B cell (primary cell): ENCODE data around the gene ADRB1. TPM values are rescaled to one million over a fixed set of nuclear protein-coding genes. Genes with fewer than 3 reads are reported as not detected.

Experiments used
- ATAC-seq: fragments of 200-7000 bp; cut with Tn5 transposase; one replicate; pipeline ENCODE4 v1.10.0; 2021; ENCODE audit warnings: low read depth, mild to moderate bottlenecking, moderate number of reproducible peaks, moderate library complexity
- CTCF ChIA-PET: fragments of 350-600 bp; sonication (Branson Sonifier 250); formaldehyde crosslinking; loops from one replicate; lab custom pipeline; 2021; ENCODE audit warnings: antibody characterized with exemption, inconsistent platforms; lab: Charles Lee
- POLR2A ChIA-PET: fragments of 350-600 bp; sonication (Branson Sonifier 250); formaldehyde crosslinking; loops from one replicate; lab custom pipeline; 2021; ENCODE audit warnings: antibody characterized with exemption; lab: Charles Lee
- DNase-seq: peaks from one replicate; pipeline ENCODE4 v3.0.0; 2013
- H2AFZ ChIP-seq: 2 replicates; pipeline ENCODE4 v1.6.1; 2012; ENCODE audit warnings: mild to moderate bottlenecking, low read depth, low read length; ENCODE audit not compliant: insufficient read depth, poor library complexity, severe bottlenecking
- H3K27ac ChIP-seq, 2 donors: 1 replicate in 1 of 2; 2 replicates in 1 of 2; pipeline ENCODE4 v1.5.1; 2012 to 2013; ENCODE audit warnings: low read length in 2 of 2, mild to moderate bottlenecking in 2 of 2, moderate library complexity in 1 of 2
- H3K27me3 ChIP-seq, 4 experiments: fragments of 200-600 bp in 1 of 4; sonication (generic) in 1 of 4; replicated peaks in 1 of 4; 1 replicate in 2 of 4; 2 replicates in 2 of 4; pipeline versions ENCODE4 v1.6.1 to v1.7.0; 2013 to 2016; ENCODE audit warnings: low read length in 3 of 4, mild to moderate bottlenecking in 2 of 4, mixed read lengths in 1 of 4, moderate library complexity in 1 of 4; ENCODE audit not compliant: insufficient read depth in 4 of 4, control insufficient read depth in 3 of 4; ENCODE audit errors: control extremely low read depth in 1 of 4
- H3K36me3 ChIP-seq, 2 experiments: replicated peaks in 1 of 2; 1 replicate in 1 of 2; 2 replicates in 1 of 2; pipeline versions ENCODE4 v1.6.1 to v1.7.1; 2013; ENCODE audit warnings: low read length in 1 of 2; ENCODE audit not compliant: insufficient read depth in 2 of 2, control insufficient read depth in 1 of 2; ENCODE audit errors: control extremely low read depth in 1 of 2, extremely low read depth in 1 of 2
- H3K4me1 ChIP-seq, 2 donors: fragments of 200-600 bp in 1 of 2; sonication (generic) in 1 of 2; 1 replicate in 1 of 2; 2 replicates in 1 of 2; pipeline versions ENCODE4 v1.5.1 to v1.6.1; 2013 to 2017; ENCODE audit warnings: low read length in 2 of 2; ENCODE audit not compliant: control insufficient read depth in 2 of 2, insufficient read depth in 2 of 2
- H3K4me2 ChIP-seq: replicated peaks from 2 replicates; pipeline ENCODE3; 2012; ENCODE audit warnings: mild to moderate bottlenecking, low read depth, low read length; ENCODE audit not compliant: poor library complexity, severe bottlenecking
- H3K4me3 ChIP-seq, 5 experiments: fragments of 200-600 bp in 1 of 5; sonication (generic) in 1 of 5; 1 replicate in 3 of 5; 2 replicates in 2 of 5; pipeline versions ENCODE4 v1.5.1 to v1.7.0; 2011 to 2016; ENCODE audit warnings: low read length in 4 of 5, mild to moderate bottlenecking in 4 of 5, low read depth in 2 of 5, control low read depth in 1 of 5, moderate library complexity in 1 of 5; ENCODE audit not compliant: insufficient read depth in 1 of 5; ENCODE audit errors: control extremely low read depth in 1 of 5, extremely low read depth in 1 of 5
- H3K79me2 ChIP-seq: fragments of 200-600 bp; sonication (generic); one replicate; pipeline ENCODE4 v1.6.0; 2016; ENCODE audit warnings: low read length; ENCODE audit not compliant: control insufficient read depth, insufficient read depth
- H3K9ac ChIP-seq: fragments of 200-600 bp; sonication (generic); 2 replicates; pipeline ENCODE4 v1.6.1; 2017; ENCODE audit warnings: mild to moderate bottlenecking, low read length, moderate library complexity
- H3K9me3 ChIP-seq, 3 donors: one replicate each; pipeline versions ENCODE4 v1.6.1 to v1.7.1; 2013; ENCODE audit warnings: low read length in 2 of 3; ENCODE audit not compliant: control insufficient read depth in 2 of 3, insufficient read depth in 1 of 3; ENCODE audit errors: control extremely low read depth in 1 of 3
- H4K20me1 ChIP-seq: 2 replicates; pipeline ENCODE4 v1.6.0; 2012; ENCODE audit warnings: mild to moderate bottlenecking, low read length; ENCODE audit not compliant: insufficient read depth, control insufficient read depth, poor library complexity, severe bottlenecking
- H3K27ac Mint-ChIP-seq: one replicate; pipeline ENCODE4 v1.8.0; 2021; ENCODE audit warnings: mixed read lengths
- H3K27me3 Mint-ChIP-seq: one replicate; pipeline ENCODE4 v1.8.0; 2021; ENCODE audit warnings: mixed read lengths
- H3K4me1 Mint-ChIP-seq: one replicate; pipeline ENCODE4 v1.8.0; 2021; ENCODE audit warnings: mixed read lengths
- H3K4me3 Mint-ChIP-seq: one replicate; pipeline ENCODE4 v1.8.0; 2021; ENCODE audit warnings: mixed read lengths
- H3K9me3 Mint-ChIP-seq: one replicate; pipeline ENCODE4 v1.8.0; 2022; ENCODE audit warnings: mixed read lengths; ENCODE audit not compliant: insufficient read depth
- EZH2 ChIP-seq: IDR thresholded peaks from 2 replicates; pipeline ENCODE4 v1.6.1; 2012; ENCODE audit warnings: borderline replicate concordance, low read depth, mild to moderate bottlenecking, moderate library complexity, low read length; ENCODE audit not compliant: insufficient read depth, poor library complexity, severe bottlenecking
- WGBS: methylation state at CpG from one replicate; pipeline ENCODE4 v1.1.5; 2013; ENCODE audit warnings: missing lambda C conversion rate; ENCODE audit not compliant: insufficient coverage; 5-methylcytosine and 5-hydroxymethylcytosine counted together
- intact Hi-C: fragments of 100-400 bp; cut with micrococcal nuclease; formaldehyde crosslinking; loops from one replicate; pipeline ENCODE4 v1.10.0; 2022
- polyA plus RNA-seq: library from polyadenylated mRNA; depleted of rRNA; stranded (reverse); fragments of >200 nt; gene quantifications from 2 replicates; pipeline ENCODE4 v1.2.3, GENCODE V29; 2012
- total RNA-seq, 2 donors: library from RNA; stranded (reverse); fragments of 120-200 nt in 1 of 2; gene quantifications; 1 replicate in 1 of 2; 2 replicates in 1 of 2; pipeline versions ENCODE4 v1.2.3 to v1.2.4, GENCODE V29; 2013 to 2022
- TF ChIP-seq, protein P1 (sequence below): fragments of 200-600 bp; IDR thresholded peaks from one replicate; pipeline ENCODE4 v1.8.0; 2022; ENCODE audit warnings: antibody characterized with exemption, mild to moderate bottlenecking

Gene ADRB1
- total and polyA plus RNA-seq, 2 donors (not counting 1 experiment from before 2014, with no cell fraction given), result 0.10 TPM; not detected in 1

DNA sequence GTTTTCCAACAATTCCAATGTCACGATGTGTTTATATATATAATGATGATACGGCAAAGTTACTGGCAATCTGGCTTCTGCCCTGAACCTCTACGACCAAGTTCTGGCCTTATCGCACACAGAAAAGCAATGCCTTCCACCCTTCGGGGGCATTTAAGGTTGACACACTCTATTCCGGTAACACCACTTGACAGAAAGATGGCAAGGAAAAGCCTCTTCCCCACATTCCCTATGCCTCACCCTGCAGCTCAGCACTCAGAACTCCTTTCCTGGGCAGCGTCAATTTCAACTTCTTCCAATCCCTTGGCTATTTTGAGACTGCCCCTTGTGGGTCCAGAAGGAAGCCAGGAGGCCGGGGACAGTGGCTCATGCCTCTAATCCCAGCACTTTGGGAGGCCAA lies 2.5 kb upstream of the ADRB1 start:
- Histone ChIP-seq H3K79me2 (no peaks in the 10 kb centered on the region), H3K9me3 (peaks cover 0 to 7% (median 0%) of the 10 kb centered on the region in 3 donors), H3K9ac (no peak overlapping the region), H3K36me3 (no peaks in the 10 kb centered on the region), H3K27ac (no peak overlapping the region), H2AFZ (no peak overlapping the region), H3K27me3 (peaks cover 0 to 36% (median 24%) of the 10 kb centered on the region in 4 experiments), H3K4me1 (peaks cover 23 to 26% of the 10 kb centered on the region in 2 donors), H3K4me2 (no peak overlapping the region), H4K20me1 (no peaks in the 10 kb centered on the region), H3K4me3 (no peak overlapping the region)
- TF ChIP-seq, protein P1, sequence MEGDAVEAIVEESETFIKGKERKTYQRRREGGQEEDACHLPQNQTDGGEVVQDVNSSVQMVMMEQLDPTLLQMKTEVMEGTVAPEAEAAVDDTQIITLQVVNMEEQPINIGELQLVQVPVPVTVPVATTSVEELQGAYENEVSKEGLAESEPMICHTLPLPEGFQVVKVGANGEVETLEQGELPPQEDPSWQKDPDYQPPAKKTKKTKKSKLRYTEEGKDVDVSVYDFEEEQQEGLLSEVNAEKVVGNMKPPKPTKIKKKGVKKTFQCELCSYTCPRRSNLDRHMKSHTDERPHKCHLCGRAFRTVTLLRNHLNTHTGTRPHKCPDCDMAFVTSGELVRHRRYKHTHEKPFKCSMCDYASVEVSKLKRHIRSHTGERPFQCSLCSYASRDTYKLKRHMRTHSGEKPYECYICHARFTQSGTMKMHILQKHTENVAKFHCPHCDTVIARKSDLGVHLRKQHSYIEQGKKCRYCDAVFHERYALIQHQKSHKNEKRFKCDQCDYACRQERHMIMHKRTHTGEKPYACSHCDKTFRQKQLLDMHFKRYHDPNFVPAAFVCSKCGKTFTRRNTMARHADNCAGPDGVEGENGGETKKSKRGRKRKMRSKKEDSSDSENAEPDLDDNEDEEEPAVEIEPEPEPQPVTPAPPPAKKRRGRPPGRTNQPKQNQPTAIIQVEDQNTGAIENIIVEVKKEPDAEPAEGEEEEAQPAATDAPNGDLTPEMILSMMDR, result no peak
- TF ChIP-seq EZH2, result no peak
- no peak for ATAC-seq
- no peak overlapping the region for H3K27ac Mint-ChIP-seq
- POLR2A ChIA-PET, result no interaction called here
- H3K4me1 Mint-ChIP-seq, result peaks cover 21% of the 10 kb centered on the region
- no peak overlapping the region for H3K4me3 Mint-ChIP-seq
- CTCF ChIA-PET, result no interaction called here
- H3K27me3 Mint-ChIP-seq, result peaks cover 53% of the 10 kb centered on the region
- H3K9me3 Mint-ChIP-seq, result no peaks in the 10 kb centered on the region
- intact Hi-C loops, result no loop called here
- DNase-seq, result no peak
- 98% methylated on average over 5 of the region's 8 CpGs for WGBS

DNA sequence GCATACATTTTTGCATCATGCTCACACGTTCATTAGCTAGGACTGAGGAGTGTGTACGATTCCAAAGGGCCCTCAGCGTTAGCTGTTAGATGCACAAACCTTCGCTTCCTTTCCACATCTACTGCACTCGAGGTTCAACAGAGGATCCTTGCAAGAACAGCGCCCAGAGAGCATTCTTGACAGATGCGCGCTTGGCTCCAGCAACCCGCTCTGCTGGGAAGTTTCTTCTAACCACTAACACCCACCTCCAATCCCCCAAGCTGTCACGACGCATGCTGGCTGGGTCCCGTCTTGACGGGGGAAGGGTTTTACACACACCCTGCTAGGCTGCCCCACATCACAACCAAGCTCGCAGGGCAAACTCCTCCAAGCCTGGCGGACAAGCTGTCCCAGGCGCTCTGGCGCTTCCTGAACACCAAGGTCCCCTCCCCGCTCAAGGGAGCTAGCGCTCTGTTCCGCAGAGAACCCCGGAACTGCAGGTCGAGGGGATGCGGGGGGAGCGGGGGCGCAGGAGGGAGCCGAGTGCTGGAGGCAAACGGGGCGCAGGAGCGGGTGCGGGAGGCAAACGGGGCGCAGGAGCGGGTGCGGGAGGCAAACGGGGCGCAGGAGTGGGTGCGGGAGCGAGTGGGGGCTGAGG lies 653 bp upstream of the ADRB1 start:
- Histone ChIP-seq H3K4me1 (peaks cover 24 to 26% of the 10 kb centered on the region in 2 donors), H3K79me2 (no peaks in the 10 kb centered on the region), H3K36me3 (no peaks in the 10 kb centered on the region), H3K4me3 (peak overlapping the region in 4 of 5 experiments; percentile 40 to 60 (median 53)), H3K27me3 (peaks cover 0 to 39% (median 36%) of the 10 kb centered on the region in 4 experiments), H2AFZ (peak overlapping the region; percentile 72), H3K27ac (no peak overlapping the region), H3K9ac (peak overlapping the region; percentile 63), H4K20me1 (no peaks in the 10 kb centered on the region), H3K9me3 (peaks cover 0 to 7% (median 0%) of the 10 kb centered on the region in 3 donors), H3K4me2 (peak overlapping the region; percentile 93)
- ATAC-seq, result peak; percentile 32
- Mint-ChIP-seq H3K4me3 (peak overlapping the region; percentile 74), H3K27ac (no peak overlapping the region), H3K9me3 (no peaks in the 10 kb centered on the region), H3K27me3 (peaks cover 62% of the 10 kb centered on the region), H3K4me1 (peaks cover 21% of the 10 kb centered on the region)
- intact Hi-C loops, result no loop called here
- WGBS, result under 1% methylated on average over 33 of the region's 38 CpGs
- no peak for TF ChIP-seq EZH2
- TF ChIP-seq, protein P1, result no peak
- CTCF ChIA-PET, result no interaction called here
- POLR2A ChIA-PET, result no interaction called here
- DNase-seq, result peak; percentile 46
